ENCODE measurements around the gene PEMT. TPM values are rescaled to one million over a fixed set of nuclear protein-coding genes. Genes with fewer than 3 reads are reported as not detected.
A peak's percentile ranks its signal among the peaks of the same experiment; 100 is the strongest.

Gene PEMT
- total RNA-seq, 2 donors from 2014 or later = 27.8 to 37.7 TPM

- TF ChIP-seq CTCF (IDR thresholded peaks at IDR 0.05) = no peak
- no peak for DNase-seq (ENCODE audit: low spot score)
- H3K27me3 ChIP-seq = no peaks in the 10 kb centered on the region
- peaks cover 0 to 77% of the 10 kb centered on the region in 2 donors for H3K4me1 ChIP-seq
- no peak overlapping the region for H3K4me3 ChIP-seq
- H3K36me3 ChIP-seq = no peaks in the 10 kb centered on the region
- H3K9me3 ChIP-seq = no peaks in the 10 kb centered on the region
- H3K27ac ChIP-seq = peak overlapping the region; percentile 88 to 97
Measured at GRCh38 chr17:17566896-17567513, 24.5 kb downstream of the PEMT start.

DNA sequence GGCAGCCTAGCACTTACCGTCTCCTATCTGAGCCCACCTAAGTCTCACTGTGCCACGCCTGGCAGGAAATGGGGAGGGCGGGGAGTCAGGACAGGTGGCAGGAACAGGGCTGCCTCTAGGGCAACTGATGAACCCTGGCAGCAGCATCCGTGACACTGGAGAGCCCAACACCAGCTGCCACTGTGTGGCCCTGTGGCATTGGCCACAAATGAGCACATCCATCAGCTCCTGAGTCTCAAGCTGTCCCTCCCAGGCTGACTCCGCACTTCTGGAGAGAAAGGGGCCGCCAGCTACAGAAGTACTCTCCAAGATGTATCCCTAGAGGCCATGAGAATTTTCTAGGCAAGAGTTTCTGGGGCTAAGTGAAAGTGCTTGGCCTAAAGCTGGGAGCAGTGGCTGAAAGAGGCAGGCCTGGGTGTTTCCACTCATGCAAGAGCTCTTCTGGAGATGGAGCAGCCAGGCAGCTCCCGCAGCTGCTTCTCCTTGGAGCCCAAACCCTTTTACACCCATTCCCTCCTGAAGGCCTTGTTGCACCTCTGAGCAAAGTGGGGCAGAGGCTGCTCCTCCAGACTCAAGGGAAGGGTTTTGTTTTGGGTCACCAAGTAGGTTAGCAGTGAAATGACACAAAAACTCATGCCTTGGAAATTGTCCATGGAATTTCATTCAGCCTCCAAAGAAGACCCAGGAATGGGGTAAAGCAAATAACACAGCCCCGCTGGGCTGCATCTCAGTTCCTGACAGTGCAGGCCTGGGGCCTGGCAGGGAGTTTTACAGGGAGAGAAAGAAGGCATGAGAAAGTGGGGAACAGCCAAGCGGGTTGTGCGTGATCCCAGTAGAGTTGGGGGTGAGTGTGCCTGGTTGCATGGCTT is 25.8 kb downstream of the PEMT start:
- Histone ChIP-seq H3K36me3 (no peaks in the 10 kb centered on the region), H3K4me3 (no peak overlapping the region), H3K4me1 (peaks cover 0 to 77% of the 10 kb centered on the region in 2 donors), H3K27me3 (no peaks in the 10 kb centered on the region), H3K9me3 (no peaks in the 10 kb centered on the region), H3K27ac (peak overlapping the region; percentile 88 to 97)
- no peak for TF ChIP-seq CTCF (IDR thresholded peaks at IDR 0.05)
- DNase-seq (ENCODE audit: low spot score) = peak; percentile 61

GRCh38 chr17:17564896-17565295 is 26.6 kb downstream of the PEMT start:
- no peaks in the 10 kb centered on the region for H3K9me3 ChIP-seq
- DNase-seq (ENCODE audit: low spot score) = no peak
- H3K4me3 ChIP-seq = no peak overlapping the region
- no peak for TF ChIP-seq CTCF (IDR thresholded peaks at IDR 0.05)
- H3K4me1 ChIP-seq = peaks cover 0 to 69% of the 10 kb centered on the region in 2 donors
- peak overlapping the region; percentile 88 to 97 for H3K27ac ChIP-seq
- H3K27me3 ChIP-seq = no peaks in the 10 kb centered on the region
- no peaks in the 10 kb centered on the region for H3K36me3 ChIP-seq

GRCh38 chr17:17564323-17564722 is 27.2 kb downstream of the PEMT start:
- H3K36me3 ChIP-seq = no peaks in the 10 kb centered on the region
- no peak for DNase-seq (ENCODE audit: low spot score)
- no peak overlapping the region for H3K4me3 ChIP-seq
- H3K4me1 ChIP-seq = peaks cover 0 to 63% of the 10 kb centered on the region in 2 donors
- TF ChIP-seq CTCF (IDR thresholded peaks at IDR 0.05) = no peak
- H3K27ac ChIP-seq = peak overlapping the region; percentile 88 to 97
- no peaks in the 10 kb centered on the region for H3K9me3 ChIP-seq
- no peaks in the 10 kb centered on the region for H3K27me3 ChIP-seq

- Histone ChIP-seq H3K36me3 (no peaks in the 10 kb centered on the region), H3K27me3 (no peaks in the 10 kb centered on the region), H3K27ac (peak overlapping the region; percentile 88 to 97), H3K4me1 (peaks cover 0 to 55% of the 10 kb centered on the region in 2 donors), H3K9me3 (no peaks in the 10 kb centered on the region), H3K4me3 (no peak overlapping the region)
- DNase-seq (ENCODE audit: low spot score) = no peak
- TF ChIP-seq CTCF (IDR thresholded peaks at IDR 0.05) = no peak
Measured at GRCh38 chr17:17563530-17563929, 28.0 kb downstream of the PEMT start.

All from right atrium auricular region (tissue), 2 donors.